Suprapubic skin (tissue), 3 donors: ENCODE results near the gene APOBEC3C.
"Not testable (repeated sequence)": the region's sequence is repeated elsewhere in the genome, so short reads cannot be mapped to it uniquely, and the experiment has no call there.

Experiments
- POLR2AphosphoS5 ChIP-seq, 3 donors: sonication (generic); formaldehyde crosslinking; IDR thresholded peaks; one replicate each; pipeline ENCODE4 v1.6.1; 2017; ENCODE audit warnings: antibody characterized with exemption in 3 of 3
- TF ChIP-seq, protein P1 (sequence below), 2 donors: fragments of 200-600 bp in 1 of 2; fragments of 450-650 bp in 1 of 2; sonication (generic) in 1 of 2; IDR thresholded peaks; one replicate each; pipeline ENCODE4 v1.5.1; 2016 to 2019; ENCODE audit warnings: antibody characterized with exemption in 2 of 2, mild to moderate bottlenecking in 1 of 2, moderate library complexity in 1 of 2

DNA sequence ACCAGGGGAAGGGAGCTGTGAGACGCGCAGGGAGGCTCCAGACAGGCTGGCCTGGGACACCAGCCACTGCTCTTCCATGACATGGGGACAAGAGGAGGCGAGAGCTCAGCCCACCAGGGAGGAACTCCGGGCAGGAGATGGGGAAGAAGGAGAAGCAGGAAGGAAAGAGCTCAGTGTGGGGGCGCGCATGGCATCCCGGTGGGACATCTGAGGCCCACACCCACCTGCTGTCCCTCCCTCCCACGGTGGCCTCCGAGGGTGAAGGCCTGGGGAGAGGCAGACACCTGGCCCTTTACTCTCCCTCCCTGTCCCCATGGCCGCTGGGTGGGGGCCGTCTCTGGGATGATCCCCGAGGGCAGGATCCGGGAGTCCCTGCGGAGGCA lies 26.1 kb downstream of the APOBEC3C start:
- not testable (repeated sequence) for TF ChIP-seq POLR2AphosphoS5 (IDR thresholded peaks at IDR 0.05)
- TF ChIP-seq, protein P1, sequence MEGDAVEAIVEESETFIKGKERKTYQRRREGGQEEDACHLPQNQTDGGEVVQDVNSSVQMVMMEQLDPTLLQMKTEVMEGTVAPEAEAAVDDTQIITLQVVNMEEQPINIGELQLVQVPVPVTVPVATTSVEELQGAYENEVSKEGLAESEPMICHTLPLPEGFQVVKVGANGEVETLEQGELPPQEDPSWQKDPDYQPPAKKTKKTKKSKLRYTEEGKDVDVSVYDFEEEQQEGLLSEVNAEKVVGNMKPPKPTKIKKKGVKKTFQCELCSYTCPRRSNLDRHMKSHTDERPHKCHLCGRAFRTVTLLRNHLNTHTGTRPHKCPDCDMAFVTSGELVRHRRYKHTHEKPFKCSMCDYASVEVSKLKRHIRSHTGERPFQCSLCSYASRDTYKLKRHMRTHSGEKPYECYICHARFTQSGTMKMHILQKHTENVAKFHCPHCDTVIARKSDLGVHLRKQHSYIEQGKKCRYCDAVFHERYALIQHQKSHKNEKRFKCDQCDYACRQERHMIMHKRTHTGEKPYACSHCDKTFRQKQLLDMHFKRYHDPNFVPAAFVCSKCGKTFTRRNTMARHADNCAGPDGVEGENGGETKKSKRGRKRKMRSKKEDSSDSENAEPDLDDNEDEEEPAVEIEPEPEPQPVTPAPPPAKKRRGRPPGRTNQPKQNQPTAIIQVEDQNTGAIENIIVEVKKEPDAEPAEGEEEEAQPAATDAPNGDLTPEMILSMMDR (IDR thresholded peaks at IDR 0.05), result not testable (repeated sequence)
